HepG2 (cell line): ENCODE results near the gene PDP2. TPM values are rescaled to one million over a fixed set of nuclear protein-coding genes. Genes with fewer than 3 reads are reported as not detected.

ENCODE experiments used
- ATAC-seq: fragments of 200-7000 bp; cut with Tn5 transposase; 3 replicates; pipeline ENCODE4 v1.9.1; 2020; ENCODE audit warnings: mild to moderate bottlenecking, moderate library complexity
- BruUV-seq: library from RNA; stranded (reverse); fragments of 400-500 nt; replicated peaks from 2 replicates; lab custom pipeline; 2021; lab: Mats Ljungman, UMichigan
- CTCF ChIA-PET: fragments of 300-600 bp; formaldehyde crosslinking; extraction: SDS; loops from one replicate; lab custom pipeline; 2021; ENCODE audit warnings: low total read pairs, inconsistent platforms, low intra/inter-chr PET ratio; lab: Yijun Ruan, JAX
- POLR2A ChIA-PET: fragments of 350-600 bp; sonication (Branson Sonifier 250); formaldehyde crosslinking; loops from one replicate; lab custom pipeline; 2020; ENCODE audit warnings: antibody characterized with exemption, inconsistent platforms; lab: Yijun Ruan, JAX
- DNase-seq: peaks from one replicate; pipeline ENCODE4 v3.0.0-alpha.2; 2015; ENCODE audit warnings: low spot score
- FAIRE-seq: peaks from 3 replicates; lab custom pipeline; 2011; peaks lifted over from hg19 to GRCh38; lab: Jason Lieb, UNC
- H2AFZ ChIP-seq: one replicate; pipeline ENCODE4 v1.6.1; 2011; ENCODE audit warnings: low read length, inconsistent platforms
- H3K27ac ChIP-seq: fragments of 300-600 bp; 3 replicates; pipeline ENCODE4 v1.8.0; 2011; ENCODE audit warnings: mixed run types, mild to moderate bottlenecking, mixed read lengths, low read length, inconsistent platforms; ENCODE audit not compliant: insufficient read depth; ENCODE audit errors: extremely low read length
- H3K27me3 ChIP-seq, 2 experiments: fragments of 200-600 bp in 1 of 2; 2 replicates in 1 of 2; 3 replicates in 1 of 2; pipeline versions ENCODE4 v1.6.0 to v1.8.0; 2011; ENCODE audit warnings: low read length in 2 of 2, mild to moderate bottlenecking in 2 of 2, moderate library complexity in 2 of 2, inconsistent platforms in 1 of 2; ENCODE audit not compliant: insufficient read depth in 2 of 2, control insufficient read depth in 1 of 2
- H3K36me3 ChIP-seq, 2 experiments: fragments of 200-600 bp in 1 of 2; replicated peaks in 1 of 2; 2 replicates in 1 of 2; 3 replicates in 1 of 2; pipeline versions ENCODE4 v1.5.1 to v1.8.0; 2011; ENCODE audit warnings: low read length in 2 of 2, inconsistent platforms in 1 of 2; ENCODE audit not compliant: insufficient read depth in 2 of 2, control insufficient read depth in 1 of 2
- H3K4me1 ChIP-seq: 2 replicates; pipeline ENCODE4 v1.5.1; 2012; ENCODE audit warnings: low read length, inconsistent platforms; ENCODE audit not compliant: insufficient read depth
- H3K4me2 ChIP-seq: 2 replicates; pipeline ENCODE4 v1.6.0; 2011; ENCODE audit warnings: low read depth, low read length, inconsistent platforms
- H3K4me3 ChIP-seq, 3 experiments: fragments of 200-600 bp in 1 of 3; sonication (generic), shearing (Covaris generic) in 1 of 3; replicated peaks in 1 of 3; 2 replicates each; pipeline ENCODE4 v1.5.1; 2011 to 2016; ENCODE audit warnings: low read length in 3 of 3, inconsistent platforms in 2 of 3, low read depth in 2 of 3, mild to moderate bottlenecking in 2 of 3, control low read depth in 1 of 3, mixed read lengths in 1 of 3; ENCODE audit not compliant: insufficient read depth in 1 of 3
- H3K79me2 ChIP-seq: one replicate; pipeline ENCODE4 v1.6.1; 2011; ENCODE audit warnings: low read length, inconsistent platforms; ENCODE audit not compliant: insufficient read depth
- H3K9ac ChIP-seq: 2 replicates; pipeline ENCODE4 v1.6.0; 2011; ENCODE audit warnings: mild to moderate bottlenecking, low read depth, low read length, inconsistent platforms; ENCODE audit not compliant: insufficient read depth
- H3K9me3 ChIP-seq: 2 replicates; pipeline ENCODE4 v1.5.1; 2012; ENCODE audit warnings: mild to moderate bottlenecking, low read length
- H4K20me1 ChIP-seq: 2 replicates; pipeline ENCODE4 v1.6.0; 2011; ENCODE audit warnings: inconsistent platforms, mild to moderate bottlenecking, low read length, moderate library complexity; ENCODE audit not compliant: insufficient read depth
- FOXC1 ChIP-seq: sonication (generic); formaldehyde crosslinking; IDR thresholded peaks from 2 replicates; pipeline ENCODE4 v1.8.0; 2022; ENCODE audit warnings: mild to moderate bottlenecking, missing genetic modification reagents, borderline replicate concordance
- HIVEP1 ChIP-seq: sonication (generic); formaldehyde crosslinking; IDR thresholded peaks from 2 replicates; pipeline ENCODE4 v1.4.0; 2020; ENCODE audit warnings: mild to moderate bottlenecking, missing genetic modification reagents
- IRF1 ChIP-seq: sonication (generic); formaldehyde crosslinking; IDR thresholded peaks from 2 replicates; pipeline ENCODE4 v1.4.0; 2020; ENCODE audit warnings: low read depth, mild to moderate bottlenecking, missing genetic modification reagents
- NR1H2 ChIP-seq: sonication (generic); formaldehyde crosslinking; IDR thresholded peaks from 2 replicates; pipeline ENCODE4 v1.8.1; 2022; ENCODE audit warnings: low read depth, missing genetic modification reagents, borderline replicate concordance
- ZC3H13 ChIP-seq: sonication (generic); formaldehyde crosslinking; IDR thresholded peaks from 2 replicates; pipeline ENCODE4 v1.8.1; 2023; ENCODE audit warnings: mild to moderate bottlenecking, missing genetic modification reagents, moderate library complexity
- ZNF121 ChIP-seq: sonication (generic); formaldehyde crosslinking; IDR thresholded peaks from 2 replicates; pipeline ENCODE4 v1.5.0; 2020; ENCODE audit warnings: mild to moderate bottlenecking, missing genetic modification reagents
- WGBS: methylation state at CpG from one replicate; pipeline ENCODE4 v1.1.6; 2017; ENCODE audit warnings: low lambda C conversion rate; 5-methylcytosine and 5-hydroxymethylcytosine counted together
- in situ Hi-C: cut with HindIII; loops from 2 replicates; pipeline ENCODE4 v1.10.0; 2017; ENCODE audit warnings: low pct_unique_long_range_greater_than_20kb; ENCODE audit not compliant: extremely low pct_ligation_motif_present
- intact Hi-C: fragments of 100-400 bp; cut with micrococcal nuclease; formaldehyde crosslinking; loops from one replicate; pipeline ENCODE4 v1.10.0; 2022; ENCODE audit not compliant: unreplicated experiment
- polyA plus RNA-seq, 8 experiments: library from polyadenylated mRNA; depleted of rRNA in 3 of 8; stranded (reverse) in 7 of 8; unstranded in 1 of 8; fragments of >200 nt; fragmentation: Illumina TruSeq in 4 of 8; extraction: Trizol in 4 of 8; gene quantifications; 2 replicates each; pipeline versions ENCODE4 v1.2.1 to v1.2.3, GENCODE V29; 2011 to 2016; ENCODE audit warnings: low read depth in 4 of 8, missing spikeins in 1 of 8, mixed read lengths in 1 of 8; ENCODE audit not compliant: insufficient read depth in 1 of 8
- total RNA-seq, 5 experiments: library from RNA; depleted of rRNA; stranded (reverse); fragments of >200 nt; fragmentation: Illumina TruSeq; extraction: Trizol; gene quantifications; 2 replicates each; pipeline ENCODE4 v1.2.3, GENCODE V29; 2016; ENCODE audit warnings: low read depth in 1 of 5

PDP2 gene
- total and polyA plus RNA-seq, 2 of the 13 experiments (the other 11 are each of a cell fraction or from before 2014, with no cell fraction given), result 12.8 to 15.8 TPM

- TF ChIP-seq ZNF121 (CRISPR knock-in tag) (0 out of 2 replicates have a peak, but pooled peaks have one; percentile 68), FOXC1 (no peak), HIVEP1 (no peak), NR1H2 (CRISPR knock-in tag) (no peak)
- Histone ChIP-seq H3K9me3 (no peaks in the 10 kb centered on the region), H3K4me1 (peaks cover 39% of the 10 kb centered on the region), H3K79me2 (peaks cover 28% of the 10 kb centered on the region), H3K9ac (no peak overlapping the region), H3K36me3 (peaks cover 17 to 33% of the 10 kb centered on the region in 2 experiments), H3K4me3 (no peak overlapping the region), H3K27me3 (no peaks in the 10 kb centered on the region), H3K4me2 (0 out of 2 replicates have a peak overlapping the region, but pooled peaks have one; percentile 4), H3K27ac (no peak overlapping the region), H2AFZ (no peak overlapping the region), H4K20me1 (no peaks in the 10 kb centered on the region)
- intact Hi-C loops (no loop called here), in situ Hi-C loops (no loop called here)
- CTCF ChIA-PET, result no interaction called here
- WGBS, result 95% methylated on average over 3 of the region's 3 CpGs
- DNase-seq (no peak), ATAC-seq (no peak), FAIRE-seq (no peak)
- POLR2A ChIA-PET, result no interaction called here
- BruUV-seq, result no TSS peak
These were observed 2.4 kb downstream of the PDP2 start for GRCh38 chr16:66882702-66883101.

GRCh38 chr16:66885491-66885890 is 5.2 kb downstream of the PDP2 start:
- Histone ChIP-seq H3K27me3 (no peaks in the 10 kb centered on the region), H3K27ac (no peak overlapping the region), H4K20me1 (no peaks in the 10 kb centered on the region), H3K9ac (no peak overlapping the region), H2AFZ (no peak overlapping the region), H3K36me3 (peaks cover 17 to 33% of the 10 kb centered on the region in 2 experiments), H3K4me1 (peaks cover 15% of the 10 kb centered on the region), H3K79me2 (peaks cover 28% of the 10 kb centered on the region), H3K4me3 (no peak overlapping the region), H3K4me2 (no peak overlapping the region), H3K9me3 (no peaks in the 10 kb centered on the region)
- intact Hi-C loops, result no loop called here
- WGBS, result 95% methylated on average over 12 of the region's 12 CpGs
- no peak for FAIRE-seq
- POLR2A ChIA-PET, result no interaction called here
- CTCF ChIA-PET, result no interaction called here
- in situ Hi-C loops, result no loop called here
- no peak for DNase-seq
- ATAC-seq, result no peak
- BruUV-seq, result no TSS peak
- TF ChIP-seq ZC3H13 (CRISPR knock-in tag) (peak; percentile 7; the same call in 1 of the 2 replicates), IRF1 (CRISPR knock-in tag) (no peak)
